ENCODE results near the gene SPATA3.

SPATA3 gene

GRCh38 chr2:231032575-231033140 lies 36.7 kb downstream of the SPATA3 start:
- DNase-seq = no peak

DNA sequence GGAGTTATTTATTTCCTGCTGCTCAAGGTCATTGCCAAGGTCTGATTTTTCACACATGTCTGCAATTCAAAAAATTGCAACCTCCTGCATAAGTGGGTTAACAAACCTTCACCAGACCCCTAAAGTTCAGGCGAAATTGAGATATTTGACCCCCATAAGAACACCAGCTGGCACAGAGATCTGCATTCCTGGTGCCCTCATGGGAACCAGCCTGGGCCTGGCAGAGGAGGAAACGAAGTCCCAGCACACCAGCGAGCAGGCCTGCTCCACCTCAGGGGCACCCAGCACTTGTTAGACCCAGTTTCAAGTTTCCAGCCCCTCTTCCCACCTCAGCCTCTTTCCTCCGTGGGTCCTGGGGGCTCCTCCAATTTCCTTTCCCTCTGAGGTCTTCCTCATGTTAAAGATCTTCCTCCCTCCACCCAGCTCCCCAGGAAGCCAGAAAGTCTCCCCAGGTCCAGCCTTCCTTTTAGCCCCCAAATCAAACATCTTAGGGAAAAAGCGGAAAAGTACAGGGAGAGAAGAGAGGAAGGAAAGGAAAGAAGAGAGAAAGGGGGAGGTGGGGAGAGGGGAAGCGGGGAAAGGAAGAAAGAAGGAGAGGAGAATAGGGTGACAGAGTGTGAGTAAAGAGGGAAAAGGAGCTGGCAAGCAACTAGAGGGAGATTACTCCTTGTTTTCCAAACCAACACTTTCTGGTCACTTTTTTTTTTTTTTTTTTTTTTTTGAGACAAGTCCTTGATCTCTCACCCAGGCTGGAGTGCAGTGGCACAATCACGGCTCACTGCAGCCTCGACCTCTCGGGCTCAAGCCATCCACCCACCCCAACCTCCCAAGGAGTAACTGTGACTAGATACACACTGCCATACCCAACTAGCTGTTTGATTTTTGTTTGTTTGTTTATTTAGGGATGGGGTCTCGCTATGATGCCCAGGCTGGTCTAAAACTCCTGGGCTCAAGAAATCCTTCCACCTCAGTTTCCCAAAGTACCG lies 37.5 kb downstream of the SPATA3 start:
- DNase-seq = no peak

- DNase-seq = no peak
These were observed 38.5 kb downstream of the SPATA3 start for GRCh38 chr2:231034291-231034882.

DNA sequence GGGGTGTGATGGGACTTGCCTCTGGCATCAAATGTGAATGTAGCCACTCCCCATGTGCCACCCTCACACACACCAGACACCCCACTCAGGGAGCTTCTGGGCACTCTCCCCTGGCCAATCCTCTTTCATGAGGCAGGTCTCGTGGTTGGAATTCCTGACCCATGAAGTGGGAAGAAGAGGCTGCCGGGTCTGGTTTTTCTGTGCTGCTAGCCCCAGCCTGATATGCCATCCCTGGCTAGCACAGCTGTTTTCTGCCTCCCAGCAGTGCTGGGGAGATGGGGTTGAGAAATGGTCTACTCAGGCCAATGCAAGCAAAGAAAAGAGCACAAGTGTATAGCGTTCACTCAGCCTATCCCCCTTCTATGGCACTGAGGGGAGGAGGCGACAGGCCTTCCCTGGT lies 40.2 kb downstream of the SPATA3 start:
- DNase-seq = no peak

GRCh38 chr2:231036578-231037106 lies 40.7 kb downstream of the SPATA3 start:
- DNase-seq = no peak

DNA sequence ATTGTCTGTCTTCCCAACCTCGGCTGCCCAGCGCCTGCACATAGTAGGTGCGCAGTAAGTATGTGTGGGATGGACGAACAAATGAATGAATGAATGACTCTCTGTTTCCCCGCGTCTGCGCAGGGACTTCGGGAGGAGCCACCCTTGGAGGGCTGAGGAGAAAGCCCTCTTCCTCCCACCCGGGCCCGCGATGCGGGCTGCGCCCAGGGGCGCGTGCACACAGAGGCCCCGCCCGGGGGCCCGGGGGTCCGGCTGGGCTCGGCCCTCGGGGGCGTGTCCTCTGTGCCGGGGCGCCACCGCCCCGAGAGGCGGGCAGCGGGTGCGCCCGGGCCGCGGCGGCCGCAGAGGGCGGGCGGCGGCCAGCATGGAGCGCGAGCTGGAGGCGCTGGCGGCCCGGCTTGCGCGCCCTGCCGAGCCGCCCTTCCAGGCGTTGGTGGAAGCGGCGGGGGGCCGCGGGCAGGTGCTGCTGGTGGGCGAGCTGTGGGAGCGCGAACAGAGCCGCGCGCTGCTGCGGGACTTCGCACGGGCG lies 41.3 kb downstream of the SPATA3 start, which contains the start of gene C2orf72:
TSS of gene C2orf72 (plus strand) at position 322 of the 529 bp plus-strand sequence. CDS start at position 365, 43 bp downstream.
- DNase-seq = no peak

DNA sequence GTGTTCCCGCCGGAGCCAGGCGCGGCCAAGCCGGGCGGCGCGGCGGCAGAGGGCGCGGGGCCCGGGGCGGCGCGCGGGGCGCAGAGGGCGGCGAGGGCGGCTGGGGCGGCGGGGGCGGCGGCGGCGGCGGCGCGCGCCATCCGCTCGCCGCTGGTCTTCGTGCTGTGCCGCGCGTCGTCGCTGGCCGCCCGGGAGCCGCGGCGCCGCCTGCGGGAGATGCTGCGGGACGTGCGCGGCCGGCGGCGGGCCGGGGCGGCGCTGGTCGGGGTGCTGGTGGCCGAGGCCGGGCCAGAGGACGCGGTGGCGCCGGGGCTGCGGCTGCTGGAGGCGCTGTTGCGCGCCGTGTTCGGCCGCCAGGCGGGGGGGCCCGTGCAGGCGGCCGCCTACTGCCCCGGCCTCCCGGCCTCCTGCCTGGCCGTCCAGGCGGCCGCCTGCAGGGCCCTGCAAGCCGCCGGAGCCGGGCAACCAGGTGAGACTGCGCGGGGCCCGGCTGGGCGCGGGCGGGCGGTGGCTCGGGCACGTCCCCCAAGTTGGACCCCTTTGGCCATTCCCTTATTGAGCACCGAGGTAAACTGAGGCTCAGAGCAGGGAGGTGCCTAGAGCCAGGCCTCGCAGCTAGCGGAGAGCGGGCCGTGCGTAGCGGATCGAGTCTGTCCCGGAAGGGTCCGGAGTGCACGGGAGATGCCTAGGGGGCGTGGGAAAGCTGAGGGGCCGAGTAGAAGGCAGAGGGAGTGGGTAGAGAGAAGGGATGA lies 42.0 kb downstream of the SPATA3 start:
- DNase-seq = no peak

DNA sequence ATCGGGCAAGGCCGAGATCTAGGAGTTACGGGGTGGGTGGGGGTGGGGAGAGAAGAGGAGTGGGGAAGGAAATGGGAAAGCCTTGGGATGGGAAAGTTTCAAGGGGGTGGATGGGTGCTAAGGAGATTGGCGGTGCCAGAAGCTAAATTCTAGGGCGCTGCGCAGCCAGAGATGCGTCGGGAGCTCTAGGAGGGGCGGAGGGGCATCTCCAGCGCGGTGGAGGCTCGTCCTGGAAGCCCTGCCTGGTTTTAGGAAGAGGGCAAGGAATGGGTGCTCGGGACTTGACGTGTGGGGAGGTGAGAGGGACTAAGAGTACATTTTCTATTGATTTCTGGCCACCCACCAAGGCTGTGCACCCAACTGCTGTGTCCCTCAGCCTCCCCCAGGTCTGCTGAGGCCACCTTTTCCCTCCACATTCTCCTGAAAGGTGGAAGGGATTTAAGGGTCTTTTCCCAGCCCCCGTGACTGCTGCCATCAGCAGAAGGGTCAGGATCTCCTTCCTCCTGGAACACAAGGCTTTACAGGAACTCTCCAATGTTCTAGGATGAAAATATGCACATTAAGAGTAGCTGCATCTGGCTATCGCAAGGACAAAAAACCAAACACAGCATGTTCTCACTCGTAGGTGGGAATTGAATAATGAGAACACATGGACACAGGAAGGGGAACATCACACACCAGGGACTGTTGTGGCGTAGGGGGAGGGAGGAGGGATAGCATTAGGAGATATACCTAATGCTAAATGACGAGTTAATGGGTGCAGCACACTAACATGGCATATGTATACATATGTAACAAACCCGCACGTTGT lies 42.8 kb downstream of the SPATA3 start:
- DNase-seq = no peak

- no peak for DNase-seq
These were observed 43.4 kb downstream of the SPATA3 start for GRCh38 chr2:231039294-231039664.

DNA sequence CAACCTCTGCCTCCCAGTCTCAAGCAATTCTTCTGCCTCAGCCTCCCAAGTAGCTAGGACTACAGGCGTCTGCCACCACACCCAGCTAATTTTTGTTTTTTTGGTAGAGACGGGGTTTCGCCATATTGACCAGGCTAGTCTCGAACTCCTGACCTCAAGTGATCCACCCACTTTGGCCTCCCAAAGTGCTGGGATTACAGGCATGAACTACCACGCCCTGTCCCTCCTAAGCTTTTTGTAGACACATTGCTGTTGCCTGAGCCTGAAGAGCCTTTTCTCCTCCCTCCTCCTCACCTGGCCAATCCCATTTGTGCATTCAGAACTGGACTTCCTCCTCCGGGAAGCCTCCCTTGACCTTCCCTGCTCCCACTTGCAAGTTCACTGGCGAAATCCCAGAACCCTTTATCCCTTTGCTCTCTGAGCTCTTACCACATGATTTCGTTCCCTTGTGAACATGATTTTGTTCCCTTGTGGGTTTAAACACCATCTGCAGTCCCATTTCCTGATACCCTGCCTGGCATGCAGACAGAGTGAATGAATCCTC lies 44.0 kb downstream of the SPATA3 start:
- no peak for DNase-seq

GRCh38 chr2:231041061-231041689 lies 45.3 kb downstream of the SPATA3 start:
- DNase-seq = no peak

- no peak for DNase-seq
These were observed 47.9 kb downstream of the SPATA3 start for GRCh38 chr2:231043796-231044195.

- no peak for DNase-seq
These were observed 51.0 kb downstream of the SPATA3 start for GRCh38 chr2:231046916-231047273.

DNA sequence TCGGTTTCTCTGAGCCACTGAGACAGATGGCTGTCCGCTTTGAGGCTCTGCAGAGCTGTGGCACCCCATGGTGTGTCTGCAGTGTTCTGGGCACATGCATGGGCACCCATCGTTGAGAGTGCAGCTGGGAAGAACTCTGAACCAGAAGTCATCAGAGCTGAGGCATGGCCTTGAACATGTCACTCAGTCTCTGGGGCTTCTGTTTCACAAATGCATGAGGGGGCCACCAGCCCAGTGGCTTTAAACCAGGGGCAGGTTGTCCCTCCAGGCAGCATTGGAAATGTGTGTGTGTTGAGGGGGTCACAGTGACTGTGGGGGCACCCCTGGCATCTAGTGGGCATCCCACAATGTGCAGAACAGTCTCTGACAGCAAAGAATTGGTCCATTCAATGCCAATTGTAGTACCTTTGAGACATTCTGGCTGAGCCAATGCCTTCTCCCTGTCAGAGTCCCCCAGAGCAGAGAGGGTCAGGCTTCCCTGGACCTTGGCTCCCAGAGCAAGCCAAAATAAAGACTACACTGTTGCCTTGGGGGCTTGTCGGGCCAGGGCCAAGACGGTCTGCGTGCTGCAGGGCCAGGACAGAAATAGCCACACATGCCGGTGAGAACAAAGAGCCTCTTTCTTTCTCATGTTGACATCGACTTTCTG lies 51.5 kb downstream of the SPATA3 start:
- no peak for DNase-seq

DNA sequence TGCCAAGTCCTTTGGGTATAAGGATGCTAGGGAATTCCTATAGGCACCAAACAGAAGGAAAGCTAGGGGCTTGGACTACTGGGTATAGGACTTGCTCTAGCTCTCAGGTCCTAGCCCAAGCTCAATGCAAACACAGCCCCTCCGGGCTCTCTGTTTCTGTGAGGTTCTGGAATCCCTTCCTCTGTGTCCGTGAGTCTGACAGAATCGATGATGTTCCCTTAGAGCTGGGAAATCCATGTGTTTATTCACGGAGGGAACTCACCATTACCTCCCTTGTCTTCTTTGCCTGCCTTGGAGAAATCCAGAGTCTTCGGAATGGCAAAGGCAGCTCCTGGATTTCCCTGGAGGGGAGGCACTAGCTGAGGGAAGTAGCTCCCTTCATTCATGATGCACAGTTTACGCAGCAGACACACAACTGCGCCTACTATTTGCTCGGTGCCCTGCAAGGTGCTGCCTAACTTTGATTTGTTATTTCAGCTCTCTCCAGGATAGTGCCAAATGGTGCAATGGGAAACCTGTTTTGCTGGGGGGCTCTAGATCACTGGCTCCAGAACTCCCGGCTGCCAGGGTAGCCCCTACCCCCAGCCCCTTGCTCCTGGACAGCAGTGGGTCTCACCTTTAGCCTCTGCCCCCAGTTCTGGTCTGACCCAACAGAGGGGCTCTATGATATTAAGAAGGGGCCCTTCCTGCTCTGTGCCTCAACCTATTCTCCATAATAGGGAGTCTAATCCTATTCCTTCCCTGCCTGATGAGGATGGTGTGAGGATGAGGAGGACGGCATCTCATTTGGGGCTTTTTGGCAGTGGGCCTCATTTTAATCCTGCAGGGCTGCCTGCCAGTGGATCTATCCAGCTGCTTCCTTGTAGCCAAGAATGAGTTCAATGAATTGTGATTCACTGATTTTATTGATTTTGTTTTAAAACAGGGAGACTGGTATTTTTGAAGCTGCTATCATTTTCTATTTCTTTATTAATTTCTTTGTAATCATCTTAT lies 52.3 kb downstream of the SPATA3 start:
- DNase-seq = no peak

GRCh38 chr2:231049286-231050017 lies 53.5 kb downstream of the SPATA3 start:
- DNase-seq = no peak

GRCh38 chr2:231050018-231050901 lies 54.3 kb downstream of the SPATA3 start:
- DNase-seq = no peak

All from NCI-H1105 (cell line).